GM20431 (cell line): Measurements from ENCODE around the gene PLEKHA4.
"Not testable (repeated sequence)": the region's sequence is repeated elsewhere in the genome, so short reads cannot be mapped to it uniquely, and the experiment has no call there.

Experiments
- in situ Hi-C: fragments of 300-500 bp; cut with MseI, MboI; formaldehyde crosslinking; loops from one replicate; pipeline ENCODE4 v1.15.0; 2020; ENCODE audit warnings: low sequenced_read_pairs; ENCODE audit not compliant: unreplicated experiment

PLEKHA4 gene

DNA sequence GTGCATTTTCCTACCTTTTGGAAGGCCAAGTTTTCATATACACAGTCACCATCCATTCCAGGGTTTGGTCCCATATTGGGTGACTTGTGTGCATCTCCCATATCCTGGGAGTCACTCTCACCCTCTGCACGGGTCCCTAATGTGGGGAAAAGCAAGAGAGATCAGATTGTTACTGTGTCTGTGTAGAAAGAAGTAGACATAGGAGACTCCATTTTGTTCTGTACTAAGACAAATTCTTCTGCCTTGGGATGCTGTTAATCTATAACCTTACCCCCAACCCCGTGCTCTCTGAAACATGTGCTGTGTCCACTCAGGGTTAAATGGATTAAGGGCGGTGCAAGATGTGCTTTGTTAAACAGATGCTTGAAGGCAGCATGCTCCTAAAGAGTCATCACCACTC lies 21.1 kb upstream of the PLEKHA4 start:
- in situ Hi-C loops: not testable (repeated sequence)

DNA sequence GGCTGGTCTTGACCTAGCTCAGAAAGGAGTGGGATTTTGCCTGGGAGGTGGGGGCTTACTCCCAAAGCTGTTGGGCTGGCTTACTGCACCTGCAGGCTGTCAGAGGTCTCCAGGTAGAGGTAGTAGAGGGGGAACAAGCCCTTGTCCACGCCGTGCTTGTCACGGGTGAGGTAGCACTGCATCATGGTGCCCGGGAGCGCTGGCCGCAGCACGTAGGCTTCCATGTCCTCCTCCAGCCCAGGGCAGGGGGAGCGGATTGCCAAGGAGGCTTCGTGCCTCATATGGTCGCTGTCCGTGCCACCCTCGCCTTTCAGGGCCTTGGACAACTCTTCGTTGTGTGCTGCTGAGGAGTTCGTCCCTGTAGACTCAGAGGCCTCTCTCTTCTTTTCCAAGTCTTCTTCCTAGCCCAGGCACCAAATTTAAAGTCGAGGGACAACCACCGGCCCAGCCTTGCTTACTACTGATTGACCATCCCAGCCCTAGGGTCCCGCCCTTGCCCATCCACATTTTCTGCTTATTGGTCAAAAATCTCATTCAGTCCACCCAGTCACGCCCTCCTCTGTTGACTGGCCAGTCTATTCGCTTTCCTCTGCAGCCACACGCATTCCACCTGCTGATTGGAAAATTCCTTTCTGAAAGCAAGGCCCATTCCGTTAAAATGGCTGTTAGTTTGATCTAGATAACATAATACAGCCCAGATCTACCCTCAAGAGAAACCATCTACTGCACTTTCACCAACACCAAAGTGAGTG lies 19.6 kb upstream of the PLEKHA4 start:
- in situ Hi-C loops: no loop called here

DNA sequence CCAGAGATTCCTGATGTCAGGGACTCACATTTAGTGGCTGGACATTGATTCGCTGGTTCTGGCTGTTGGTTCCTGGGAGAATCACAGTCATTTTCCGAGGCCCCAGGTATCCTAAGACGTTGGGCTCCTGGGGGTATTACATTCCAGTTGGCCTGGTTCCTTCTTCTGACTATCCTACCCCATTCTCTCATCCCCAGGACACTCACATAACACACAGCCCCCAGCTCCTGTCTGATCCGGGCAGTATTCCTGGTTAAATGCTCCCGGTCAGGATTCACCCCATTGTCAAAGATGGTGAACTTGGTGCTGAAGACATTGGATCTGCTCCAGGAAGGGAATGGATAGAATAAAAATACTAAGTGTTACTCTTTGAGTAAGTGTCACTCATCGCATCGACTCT lies 15.3 kb upstream of the PLEKHA4 start:
- in situ Hi-C loops: no loop called here

DNA sequence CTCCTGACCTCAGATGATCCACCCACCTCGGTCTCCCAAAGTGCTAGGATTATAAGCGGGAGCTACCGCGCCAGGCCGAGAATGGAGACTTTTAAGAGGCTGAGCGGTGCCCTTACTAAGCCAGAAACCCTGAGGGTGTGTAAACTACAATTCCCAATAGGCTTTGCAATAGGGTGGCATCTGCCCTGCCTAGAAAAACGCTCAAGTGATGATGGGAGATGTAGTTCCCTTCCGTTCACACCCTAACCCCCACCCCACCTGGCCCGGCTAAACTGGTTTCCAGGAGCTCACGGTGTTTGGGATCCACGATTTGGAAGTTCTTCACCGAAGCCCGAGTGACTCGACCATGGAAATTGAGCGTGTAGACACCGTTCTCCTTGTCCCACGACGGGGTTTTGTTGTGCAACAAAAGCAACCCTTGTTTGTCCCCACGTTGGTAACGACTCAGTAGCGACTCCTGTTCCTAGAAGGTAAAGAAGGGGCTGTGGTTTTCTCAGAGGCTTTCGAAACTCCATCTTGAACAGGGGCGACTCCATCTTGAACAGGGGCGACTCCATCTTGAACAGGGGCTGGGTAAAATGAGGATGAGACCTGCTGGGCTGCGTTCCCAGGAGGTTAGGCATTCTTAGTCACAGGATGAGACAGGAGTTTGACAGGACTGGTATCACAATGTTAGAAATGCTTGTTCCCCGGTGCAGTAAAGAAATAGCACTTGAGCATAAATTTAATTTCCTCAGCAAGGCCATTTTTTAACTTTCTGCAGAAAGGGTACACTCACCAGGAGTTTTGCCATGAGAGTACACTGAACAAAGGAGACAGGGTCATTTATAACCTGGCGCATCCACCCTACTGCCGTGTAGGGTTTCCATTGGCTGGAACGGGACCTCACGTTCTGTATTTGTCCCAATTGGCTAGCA lies 13.6 kb upstream of the PLEKHA4 start:
- in situ Hi-C loops: no loop called here

DNA sequence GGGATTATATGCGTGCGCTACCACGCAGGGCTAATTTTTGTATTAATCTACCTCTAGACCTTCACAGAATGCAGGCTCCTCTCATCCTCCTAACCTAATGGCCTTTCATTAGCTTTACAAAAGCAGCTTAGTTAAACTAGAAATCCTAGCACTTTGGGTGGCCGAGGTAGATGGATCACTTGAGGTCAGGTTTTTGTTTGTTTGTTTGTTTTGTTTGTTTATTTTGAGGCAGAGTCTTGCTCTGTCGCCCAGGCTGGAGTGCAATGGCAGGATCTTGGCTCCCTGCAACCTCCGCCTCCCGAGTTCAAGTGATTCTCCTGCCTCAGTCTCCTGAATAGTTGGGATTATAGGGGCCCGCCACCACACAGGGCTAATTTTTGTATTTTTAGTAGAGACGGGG lies 11.3 kb upstream of the PLEKHA4 start:
- in situ Hi-C loops: not testable (repeated sequence)

DNA sequence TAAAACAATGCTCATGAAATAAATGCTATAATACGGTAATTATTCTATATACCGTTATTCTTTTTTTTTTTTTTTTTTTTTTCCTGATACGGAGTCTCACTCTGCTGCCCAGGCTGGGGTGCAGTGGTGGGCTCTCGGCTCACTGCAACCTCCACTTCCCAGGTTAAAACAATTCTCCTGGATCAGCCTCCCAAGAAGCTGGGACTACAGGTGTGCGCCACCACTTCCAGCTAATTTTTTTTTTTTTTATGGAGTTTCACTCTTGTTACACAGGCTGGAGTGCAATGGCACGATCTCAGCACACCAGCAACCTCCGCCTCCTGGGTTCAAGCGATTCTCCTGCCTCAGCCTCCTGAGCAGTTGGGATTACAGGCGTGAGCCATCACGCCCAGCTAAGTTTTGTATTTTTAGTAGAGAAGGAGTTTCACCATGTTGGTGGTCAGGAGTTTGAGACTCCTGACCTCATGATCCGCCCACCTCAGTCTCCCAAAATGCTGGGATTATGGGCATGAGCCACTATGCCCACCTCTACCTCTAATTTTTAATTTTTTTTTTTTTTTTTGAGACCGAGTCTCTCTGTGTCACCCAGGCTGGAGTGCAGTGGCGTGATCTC lies 10.7 kb upstream of the PLEKHA4 start:
- in situ Hi-C loops: no loop called here

DNA sequence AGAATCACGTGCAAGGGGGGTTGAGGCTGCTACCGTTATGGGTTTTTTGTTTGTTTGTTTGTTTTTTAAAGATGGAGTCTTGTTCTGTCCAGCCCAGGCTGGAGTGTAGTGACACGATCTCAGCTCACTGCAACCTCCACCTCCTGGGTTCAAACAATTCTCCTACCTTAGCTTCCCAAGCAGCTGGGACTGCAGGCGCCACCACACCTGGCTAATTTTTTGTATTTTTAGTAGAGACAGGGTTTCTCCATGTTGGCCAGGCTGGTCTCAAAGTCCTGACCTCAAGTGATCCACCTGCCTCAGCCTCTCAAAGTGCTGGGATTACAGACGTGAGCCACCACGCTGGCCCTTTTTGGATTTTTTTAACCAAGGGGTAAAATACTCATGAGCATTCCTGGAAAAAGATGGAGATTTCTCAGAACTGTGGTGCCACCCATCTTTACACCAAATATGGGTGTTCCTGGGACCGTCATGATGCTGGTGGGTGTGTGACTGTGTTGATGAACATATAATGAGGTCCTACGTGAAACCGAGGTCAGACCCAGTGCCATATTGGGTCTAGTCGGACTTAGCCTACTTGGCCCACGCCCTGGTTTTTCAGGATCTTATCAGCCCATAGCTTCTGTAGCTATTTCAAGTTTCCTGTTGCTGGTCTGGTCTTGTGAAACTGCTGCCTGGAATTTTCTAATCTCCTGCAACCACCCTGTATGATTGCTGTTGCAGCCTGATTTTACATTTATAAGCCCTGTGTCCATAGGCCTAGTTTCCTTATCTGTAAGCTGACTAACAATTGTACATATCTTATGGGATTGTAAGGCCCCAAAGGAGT lies 10.0 kb upstream of the PLEKHA4 start:
- in situ Hi-C loops: no loop called here

DNA sequence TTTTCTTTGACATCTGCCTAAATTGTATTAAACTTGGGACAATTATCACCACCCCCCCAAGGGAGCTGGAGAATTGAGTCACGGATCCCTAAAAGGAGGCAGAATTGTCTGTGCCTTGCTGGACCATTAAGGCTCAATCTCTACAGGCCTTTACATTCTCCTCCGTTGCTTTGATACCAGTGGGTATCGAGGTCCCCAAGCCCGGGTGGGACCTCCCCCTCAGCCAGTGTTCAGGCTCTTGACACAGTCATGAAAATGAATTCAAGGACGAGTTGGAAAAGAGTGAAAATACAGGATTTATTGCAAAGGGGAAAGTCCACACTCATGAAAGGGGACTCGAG lies 9.4 kb upstream of the PLEKHA4 start:
- in situ Hi-C loops: no loop called here

DNA sequence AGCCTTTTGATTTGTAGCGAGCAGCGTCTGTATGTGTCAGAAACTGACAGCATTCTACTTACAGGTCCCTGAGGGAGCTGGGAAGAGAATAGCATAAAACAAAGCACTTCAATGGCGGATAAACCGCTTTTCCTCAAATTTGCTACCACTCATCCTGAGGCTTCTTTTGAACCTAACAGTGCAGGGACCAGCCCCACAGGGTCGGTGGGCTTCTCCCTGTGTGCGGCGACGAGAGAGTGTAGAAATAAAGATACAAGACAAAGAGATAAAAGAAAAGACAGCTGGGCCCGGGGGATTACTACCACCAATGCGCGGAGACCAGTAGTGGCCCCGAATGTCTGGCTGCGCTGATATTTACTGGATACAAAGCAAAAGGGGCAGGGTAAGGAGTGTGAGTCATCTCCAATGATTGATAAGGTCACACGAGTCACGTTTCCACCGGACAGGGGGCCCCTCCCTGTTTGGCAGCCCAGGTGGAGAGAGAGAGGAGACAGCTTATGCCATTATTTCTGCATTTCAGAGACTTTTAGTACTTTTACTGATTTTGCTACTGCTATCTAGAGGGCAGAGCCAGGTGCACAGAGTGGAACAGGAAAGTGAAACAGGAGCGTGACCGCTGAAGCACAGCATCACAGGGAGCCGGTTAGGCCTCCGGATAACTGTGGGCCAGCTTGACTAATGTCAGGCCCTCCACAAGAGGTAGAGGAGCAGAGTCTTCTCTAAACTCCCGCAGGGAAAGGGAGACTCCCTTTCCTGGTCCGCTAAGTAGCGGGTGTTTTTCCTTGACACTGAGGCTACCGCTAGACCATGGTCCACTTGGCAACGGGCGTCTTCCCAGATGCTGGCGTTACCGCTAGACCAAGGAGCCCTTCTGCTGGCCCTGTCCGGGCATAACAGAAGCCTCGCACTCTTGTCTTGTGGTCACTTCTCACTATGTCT lies 7.9 kb upstream of the PLEKHA4 start:
- in situ Hi-C loops: not testable (repeated sequence)

DNA sequence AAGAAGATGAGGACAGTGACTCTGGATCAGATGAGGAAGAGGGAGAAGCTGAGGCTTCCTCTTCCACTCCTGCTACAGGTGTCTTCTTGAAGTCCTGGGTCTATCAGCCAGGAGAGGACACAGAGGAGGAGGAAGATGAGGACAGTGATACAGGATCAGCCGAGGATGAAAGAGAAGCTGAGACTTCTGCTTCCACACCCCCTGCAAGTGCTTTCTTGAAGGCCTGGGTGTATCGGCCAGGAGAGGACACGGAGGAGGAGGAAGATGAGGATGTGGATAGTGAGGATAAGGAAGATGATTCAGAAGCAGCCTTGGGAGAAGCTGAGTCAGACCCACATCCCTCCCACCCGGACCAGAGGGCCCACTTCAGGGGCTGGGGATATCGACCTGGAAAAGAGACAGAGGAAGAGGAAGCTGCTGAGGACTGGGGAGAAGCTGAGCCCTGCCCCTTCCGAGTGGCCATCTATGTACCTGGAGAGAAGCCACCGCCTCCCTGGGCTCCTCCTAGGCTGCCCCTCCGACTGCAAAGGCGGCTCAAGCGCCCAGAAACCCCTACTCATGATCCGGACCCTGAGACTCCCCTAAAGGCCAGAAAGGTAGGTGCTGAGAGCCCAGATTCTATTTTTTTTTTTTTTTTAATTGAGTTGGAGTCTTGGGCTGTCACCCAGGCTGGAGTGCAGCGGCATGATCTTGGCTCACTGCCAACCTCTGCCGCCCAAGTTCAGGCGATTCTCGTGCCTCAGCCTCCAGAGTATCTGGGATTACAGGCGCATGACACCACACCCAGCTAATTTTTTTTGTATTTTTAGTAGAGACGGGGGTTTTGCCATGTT lies 6.1 kb upstream of the PLEKHA4 start:
- in situ Hi-C loops: no loop called here

DNA sequence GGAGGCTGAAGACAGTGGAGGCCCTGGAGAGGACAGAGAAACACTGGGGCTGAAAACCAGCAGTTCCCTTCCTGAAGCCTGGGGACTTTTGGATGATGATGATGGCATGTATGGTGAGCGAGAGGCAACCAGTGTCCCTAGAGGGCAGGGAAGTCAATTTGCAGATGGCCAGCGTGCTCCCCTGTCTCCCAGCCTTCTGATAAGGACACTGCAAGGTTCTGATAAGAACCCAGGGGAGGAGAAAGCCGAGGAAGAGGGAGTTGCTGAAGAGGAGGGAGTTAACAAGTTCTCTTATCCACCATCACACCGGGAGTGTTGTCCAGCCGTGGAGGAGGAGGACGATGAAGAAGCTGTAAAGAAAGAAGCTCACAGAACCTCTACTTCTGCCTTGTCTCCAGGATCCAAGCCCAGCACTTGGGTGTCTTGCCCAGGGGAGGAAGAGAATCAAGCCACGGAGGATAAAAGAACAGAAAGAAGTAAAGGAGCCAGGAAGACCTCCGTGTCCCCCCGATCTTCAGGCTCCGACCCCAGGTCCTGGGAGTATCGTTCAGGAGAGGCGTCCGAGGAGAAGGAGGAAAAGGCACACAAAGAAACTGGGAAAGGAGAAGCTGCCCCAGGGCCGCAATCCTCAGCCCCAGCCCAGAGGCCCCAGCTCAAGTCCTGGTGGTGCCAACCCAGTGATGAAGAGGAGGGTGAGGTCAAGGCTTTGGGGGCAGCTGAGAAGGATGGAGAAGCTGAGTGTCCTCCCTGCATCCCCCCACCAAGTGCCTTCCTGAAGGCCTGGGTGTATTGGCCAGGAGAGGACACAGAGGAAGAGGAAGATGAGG lies 5.3 kb upstream of the PLEKHA4 start:
- in situ Hi-C loops: no loop called here

DNA sequence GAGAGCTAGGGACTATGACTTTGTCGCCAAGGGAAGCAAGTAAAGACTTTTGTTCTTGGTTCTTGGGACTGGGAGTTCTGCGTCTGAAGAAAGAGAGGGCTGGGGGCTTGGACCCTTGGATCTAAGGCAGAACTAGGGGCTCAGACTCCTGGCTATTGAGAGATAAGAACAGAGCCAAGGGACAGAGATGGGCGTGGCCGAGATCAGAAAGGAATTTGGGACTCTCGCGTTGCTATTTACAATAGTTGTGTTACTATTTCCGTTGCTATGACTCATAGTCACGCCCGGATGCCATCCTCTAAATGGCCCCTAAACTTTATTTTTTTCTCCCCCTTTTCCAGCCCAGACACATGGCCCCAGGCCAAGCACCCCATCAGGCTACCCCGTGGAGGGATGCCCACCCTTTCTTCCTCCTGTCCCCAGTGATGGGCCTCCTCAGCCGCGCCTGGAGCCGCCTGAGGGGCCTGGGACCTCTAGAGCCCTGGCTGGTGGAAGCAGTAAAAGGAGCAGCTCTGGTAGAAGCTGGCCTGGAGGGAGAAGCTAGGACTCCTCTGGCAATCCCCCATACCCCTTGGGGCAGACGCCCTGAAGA lies 4.6 kb upstream of the PLEKHA4 start:
- in situ Hi-C loops: no loop called here

DNA sequence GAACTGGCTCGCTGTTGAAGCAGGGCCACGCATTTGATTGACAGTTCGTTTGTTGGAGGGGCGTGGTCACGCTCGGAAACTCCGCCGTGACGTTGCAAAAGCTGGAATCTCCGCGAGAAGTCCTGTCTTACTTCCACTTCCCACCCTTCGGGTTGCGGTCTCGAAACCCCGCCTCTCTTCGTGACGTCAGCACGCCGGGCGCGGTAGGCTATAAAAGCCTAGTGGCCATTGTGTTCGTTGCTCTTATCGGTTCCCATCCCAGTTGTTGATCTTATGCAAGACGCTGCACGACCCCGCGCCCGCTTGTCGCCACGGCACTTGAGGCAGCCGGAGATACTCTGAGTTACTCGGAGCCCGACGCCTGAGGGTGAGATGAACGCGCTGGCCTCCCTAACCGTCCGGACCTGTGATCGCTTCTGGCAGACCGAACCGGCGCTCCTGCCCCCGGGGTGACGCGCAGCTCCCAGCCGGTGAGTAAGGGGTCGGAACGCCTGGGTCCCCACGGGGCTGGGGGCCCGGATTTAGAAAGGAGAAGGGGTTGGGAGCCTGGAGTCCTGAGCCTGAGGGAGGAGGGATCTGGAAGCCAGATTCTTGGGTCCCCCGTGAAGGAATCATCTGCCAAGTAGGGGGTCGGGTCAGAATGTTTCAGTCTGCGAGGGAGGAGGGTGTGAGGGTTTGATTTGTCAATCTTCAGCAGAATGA lies 3.9 kb upstream of the PLEKHA4 start, which contains the start of gene PPP1R15A:
TSS of gene PPP1R15A (plus strand) at position 240 of the 702 bp plus-strand sequence. CDS start 813 bp downstream, outside the sequence.
- in situ Hi-C loops: no loop called here

DNA sequence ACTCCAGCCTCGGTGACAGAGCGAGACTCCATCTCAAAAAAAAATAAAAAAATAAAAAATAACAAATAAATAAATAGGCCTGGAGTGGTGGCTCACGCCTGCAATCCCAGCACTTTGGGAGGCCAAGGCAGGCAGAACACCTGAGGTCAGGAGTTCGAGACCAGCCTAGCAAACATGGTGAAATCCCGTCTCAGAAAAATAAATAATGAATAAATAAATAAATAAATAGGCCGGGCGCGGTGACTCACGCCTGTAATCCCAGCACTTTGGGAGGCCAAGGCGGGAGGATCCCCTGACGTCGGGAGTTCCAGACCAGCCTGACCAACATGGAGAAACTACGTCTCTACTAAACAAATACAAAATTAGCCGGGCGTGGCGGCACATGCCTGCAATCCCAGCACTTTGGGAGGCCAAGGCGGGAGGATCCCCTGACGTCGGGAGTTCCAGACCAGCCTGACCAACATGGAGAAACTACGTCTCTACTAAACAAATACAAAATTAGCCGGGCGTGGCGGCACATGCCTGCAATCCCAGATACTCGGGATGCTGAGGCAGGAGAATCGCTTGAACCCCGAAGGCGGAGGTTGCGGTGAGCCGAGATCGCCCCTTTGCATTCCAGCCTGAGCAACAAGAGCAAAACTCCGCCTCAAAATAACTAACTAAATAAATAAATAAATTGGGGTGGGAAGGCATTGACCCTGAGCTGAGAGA lies 3.2 kb upstream of the PLEKHA4 start:
- in situ Hi-C loops: not testable (repeated sequence)

DNA sequence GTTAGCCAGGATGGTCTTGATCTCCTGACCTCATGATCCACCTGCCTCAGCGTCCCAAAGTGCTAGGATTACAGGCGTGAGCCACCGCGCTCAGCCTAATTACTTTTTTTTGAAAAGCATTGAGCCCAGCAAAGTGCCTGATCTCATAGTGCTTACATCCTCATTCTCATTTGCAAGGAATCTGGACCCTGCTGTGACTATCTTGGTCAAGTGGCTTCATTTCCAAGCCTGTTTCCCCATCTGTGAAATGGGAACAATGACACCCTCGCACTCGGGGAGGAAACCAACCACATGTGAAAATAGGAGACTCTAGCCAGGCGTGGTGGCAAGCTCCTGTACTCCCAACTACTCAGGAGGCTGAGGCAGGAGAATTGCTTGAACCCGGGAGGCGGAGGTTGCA lies 1.6 kb upstream of the PLEKHA4 start:
- in situ Hi-C loops: no loop called here

DNA sequence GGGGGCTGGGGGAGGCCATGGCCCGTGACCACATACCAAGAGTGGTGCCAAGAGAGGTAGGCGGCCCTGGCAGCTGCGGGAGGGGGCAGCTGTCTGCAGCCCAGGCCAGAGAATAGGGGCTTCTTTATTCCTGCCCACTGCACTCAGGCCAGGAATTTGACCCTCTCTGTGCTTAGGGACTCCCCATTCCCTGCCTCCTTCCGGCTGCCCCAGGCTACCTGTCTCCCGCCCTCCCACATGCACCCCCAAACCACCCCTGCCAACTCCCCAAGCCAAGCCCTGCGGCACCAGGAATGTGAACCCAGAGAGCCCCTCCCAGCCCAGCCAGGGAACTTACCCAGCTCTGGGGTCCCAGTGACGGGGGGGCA lies 687 bp downstream of the PLEKHA4 start:
- in situ Hi-C loops: no loop called here
